NCI-H1436 (cell line): Measurements from ENCODE around the gene CACHD1.

Experiments used
- DNase-seq: peaks from one replicate; lab custom pipeline; 2025; lab: John Stamatoyannopoulos, UW

CACHD1 gene

GRCh38 chr1:64523413-64524337 is 53.7 kb downstream of the CACHD1 start:
- no peak for DNase-seq

DNA sequence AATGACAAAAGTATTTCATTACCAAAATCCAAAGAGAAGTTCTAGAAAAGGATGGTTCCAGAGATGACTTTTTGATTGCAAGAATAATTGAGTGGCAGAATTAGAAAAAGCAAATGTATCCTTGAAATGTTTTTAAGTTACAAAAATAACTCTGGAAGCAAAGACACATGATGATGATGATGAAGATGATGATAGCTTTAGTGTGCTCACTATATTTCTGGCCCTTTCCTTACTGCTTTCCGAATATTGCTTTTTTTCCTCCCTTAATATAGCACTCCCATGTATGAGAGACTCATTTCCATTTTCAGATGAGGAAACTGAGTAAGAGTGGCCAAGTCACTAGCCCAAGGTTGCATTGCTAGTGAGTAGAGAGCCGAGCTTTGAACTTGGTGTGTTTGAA is 54.7 kb downstream of the CACHD1 start:
- no peak for DNase-seq

GRCh38 chr1:64525116-64525686 is 55.3 kb downstream of the CACHD1 start:
- no peak for DNase-seq

DNA sequence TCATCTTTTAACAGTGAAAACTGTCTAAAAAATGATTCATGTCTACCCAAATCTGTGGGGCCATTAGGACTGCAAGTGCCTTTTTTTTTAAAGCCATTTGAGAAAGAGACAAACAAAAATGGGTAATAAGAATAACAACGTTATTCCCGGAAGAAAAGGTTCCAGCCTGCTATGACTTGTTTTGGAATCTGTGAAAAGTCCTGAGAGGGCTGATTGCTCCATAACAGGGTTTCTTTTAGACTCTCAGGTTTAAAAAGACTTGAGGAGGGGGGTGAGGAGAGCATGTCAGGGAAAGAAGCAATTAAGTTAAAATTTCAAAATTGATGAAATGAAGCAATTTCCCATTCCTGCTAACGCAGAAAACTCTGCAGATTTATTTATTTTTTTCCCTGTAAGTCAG is 56.4 kb downstream of the CACHD1 start:
- no peak for DNase-seq

GRCh38 chr1:64527165-64527564 is 57.2 kb downstream of the CACHD1 start:
- no peak for DNase-seq

GRCh38 chr1:64527786-64528185 is 57.9 kb downstream of the CACHD1 start:
- DNase-seq, result no peak

GRCh38 chr1:64530969-64531692 is 61.2 kb downstream of the CACHD1 start:
- DNase-seq, result no peak

GRCh38 chr1:64532646-64533045 is 62.7 kb downstream of the CACHD1 start:
- no peak for DNase-seq

DNA sequence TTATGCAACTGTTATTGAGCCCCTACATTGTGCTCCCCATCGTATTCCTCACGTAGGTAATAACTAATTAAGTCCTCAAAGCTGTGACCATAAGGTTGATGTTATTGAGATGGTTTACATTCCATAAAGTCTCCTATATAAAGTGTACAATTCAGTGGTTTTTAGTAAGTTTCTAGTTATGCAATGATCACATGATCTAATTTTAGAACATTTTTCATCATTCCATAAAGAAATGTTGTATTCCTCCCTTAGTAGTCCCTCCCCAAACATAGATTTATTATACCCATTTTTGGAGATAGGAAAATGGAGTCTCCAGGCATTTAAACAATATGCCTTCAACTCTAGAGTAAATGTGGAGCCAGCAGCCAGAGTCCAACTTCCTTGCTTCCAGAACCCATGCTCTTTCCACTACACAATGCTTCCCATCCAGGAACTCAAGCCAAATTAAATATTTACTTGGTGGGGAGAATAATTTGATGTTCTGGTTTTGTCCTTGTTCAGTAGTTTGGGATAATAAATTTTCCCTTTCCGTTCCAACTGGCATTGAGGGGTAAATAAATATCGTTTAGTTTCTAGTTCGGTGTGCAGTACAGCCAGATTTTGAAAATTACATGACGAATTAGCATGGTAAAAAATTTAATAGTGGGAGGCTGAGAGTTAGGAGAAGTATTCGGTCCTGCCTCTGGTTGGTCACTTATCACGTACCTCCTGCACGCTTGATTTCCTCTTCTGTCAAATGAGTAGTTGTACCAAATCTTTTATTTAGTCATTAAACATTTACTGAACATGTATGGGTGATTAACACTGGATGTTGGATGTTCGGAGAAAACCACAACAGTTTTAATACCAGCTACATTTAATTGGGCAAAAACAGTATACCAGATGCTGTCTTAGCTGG is 66.3 kb downstream of the CACHD1 start:
- DNase-seq, result no peak

DNA sequence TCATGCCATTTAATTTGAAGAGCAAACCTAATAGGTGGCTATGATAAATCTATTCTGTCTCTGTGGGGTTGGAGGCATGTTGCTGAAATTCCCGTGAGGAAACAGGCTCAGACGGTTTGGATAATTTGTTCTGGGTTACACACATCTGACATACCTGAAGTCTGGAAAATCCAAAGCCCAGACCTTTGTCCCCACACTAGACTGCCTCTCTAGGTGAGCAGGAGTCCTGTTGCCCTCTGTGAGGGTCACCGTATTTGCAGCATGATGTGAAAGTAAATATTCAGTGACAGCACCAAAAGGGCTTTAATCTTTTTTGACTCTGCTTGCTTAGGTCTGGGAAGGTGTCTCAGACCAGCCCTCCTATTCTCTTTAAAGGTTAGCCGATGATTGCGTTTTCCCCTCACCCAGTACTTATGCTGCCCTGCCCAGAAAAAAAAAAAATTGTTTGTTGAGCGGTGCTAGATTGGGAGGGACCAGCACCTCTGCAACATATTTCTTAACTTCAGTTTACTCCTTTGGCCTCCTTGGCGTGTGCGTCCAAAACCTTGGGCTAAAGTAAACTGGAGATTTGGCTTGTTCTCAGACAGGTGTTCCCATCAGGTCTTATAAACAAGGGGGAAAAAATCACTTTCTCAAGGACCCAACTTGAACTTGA is 67.0 kb downstream of the CACHD1 start:
- no peak for DNase-seq

GRCh38 chr1:64537942-64538341 is 68.0 kb downstream of the CACHD1 start:
- no peak for DNase-seq

DNA sequence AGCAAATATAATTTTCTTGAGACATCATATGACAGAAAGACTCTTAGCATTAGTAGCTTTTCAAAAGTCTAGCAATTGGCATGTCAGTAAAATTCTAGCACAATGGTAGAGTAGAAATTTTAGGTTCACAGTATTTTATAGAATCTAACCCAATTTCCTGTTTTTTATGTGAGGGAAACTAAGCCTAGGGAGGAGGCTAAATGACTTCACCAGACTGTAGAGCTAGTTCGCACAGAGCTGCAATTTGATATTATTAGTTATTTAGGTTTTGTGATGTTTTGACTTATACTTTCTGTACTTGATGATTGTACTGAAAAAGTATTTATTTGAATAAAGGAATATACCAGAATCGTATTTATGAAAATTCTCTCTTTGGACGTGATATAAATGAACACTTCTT is 68.5 kb downstream of the CACHD1 start:
- DNase-seq, result no peak

DNA sequence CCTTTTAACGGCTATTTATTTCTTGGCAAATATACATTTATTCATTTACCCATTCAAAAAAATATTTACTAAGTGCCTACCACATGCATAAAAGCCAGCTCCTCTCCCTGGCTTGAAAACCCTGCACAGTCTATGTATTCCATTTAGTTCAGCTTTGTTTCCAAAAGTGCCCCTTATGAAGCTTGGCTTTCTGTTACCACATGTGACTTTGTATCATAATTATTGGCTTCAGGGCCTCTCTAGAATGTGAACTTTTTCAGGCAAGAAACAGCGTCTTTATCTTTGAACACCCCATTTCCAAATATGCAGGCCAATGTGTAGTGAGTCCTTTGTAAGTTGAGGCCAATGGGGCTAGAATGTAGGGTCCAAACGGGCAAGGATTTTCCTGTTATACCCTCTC is 69.4 kb downstream of the CACHD1 start:
- DNase-seq, result no peak

DNA sequence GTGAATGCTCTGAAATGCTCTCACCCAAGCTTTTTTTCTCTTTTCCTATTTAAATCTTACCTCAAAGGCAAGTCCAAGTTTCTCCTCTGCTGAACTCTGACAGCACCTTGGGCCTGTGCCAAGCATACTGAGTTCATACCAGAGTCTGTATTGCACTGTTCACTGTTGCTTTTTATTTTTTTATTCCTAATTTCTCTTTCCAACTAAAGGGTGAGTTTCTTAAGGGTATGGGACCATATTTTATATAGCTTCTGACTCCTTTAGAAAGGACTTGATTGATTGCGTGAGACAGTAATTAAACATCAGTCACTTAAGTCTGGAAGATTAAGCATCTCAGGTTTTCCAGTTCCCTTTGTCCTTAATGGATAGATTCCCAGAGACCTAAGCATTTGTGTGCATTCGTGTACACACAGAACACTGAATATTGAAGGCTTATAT is 69.9 kb downstream of the CACHD1 start:
- no peak for DNase-seq

DNA sequence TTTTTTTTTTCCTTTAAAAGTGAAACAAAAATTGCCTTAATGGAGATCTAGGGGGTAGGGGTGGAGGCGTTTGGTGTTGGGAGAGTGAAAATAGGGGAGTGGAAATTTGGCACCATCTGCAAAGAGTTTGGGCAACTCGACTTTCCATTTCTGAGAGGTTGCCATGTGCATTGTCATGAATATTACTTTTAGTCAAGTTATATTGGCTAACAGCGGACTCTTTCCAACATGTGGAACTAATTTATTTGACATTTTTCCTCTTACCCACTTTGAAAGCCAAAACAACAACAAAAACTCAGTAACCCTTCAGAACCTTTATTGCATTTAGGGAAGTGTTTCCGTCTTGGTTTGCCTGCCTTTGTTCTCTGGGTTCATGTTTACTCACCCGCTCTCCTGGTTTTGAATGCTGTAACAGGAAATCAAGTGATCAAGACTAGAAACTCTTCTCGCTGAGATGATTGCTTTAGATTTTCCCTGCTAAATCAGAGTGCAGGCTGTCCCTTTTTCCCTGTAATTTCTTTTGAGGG is 70.4 kb downstream of the CACHD1 start:
- no peak for DNase-seq

- no peak for DNase-seq
Measured at GRCh38 chr1:64542118-64542517, 72.2 kb downstream of the CACHD1 start.

- DNase-seq, result no peak
Measured at GRCh38 chr1:64543831-64544230, 73.9 kb downstream of the CACHD1 start.

GRCh38 chr1:64545118-64545843 is 75.4 kb downstream of the CACHD1 start:
- DNase-seq, result no peak

DNA sequence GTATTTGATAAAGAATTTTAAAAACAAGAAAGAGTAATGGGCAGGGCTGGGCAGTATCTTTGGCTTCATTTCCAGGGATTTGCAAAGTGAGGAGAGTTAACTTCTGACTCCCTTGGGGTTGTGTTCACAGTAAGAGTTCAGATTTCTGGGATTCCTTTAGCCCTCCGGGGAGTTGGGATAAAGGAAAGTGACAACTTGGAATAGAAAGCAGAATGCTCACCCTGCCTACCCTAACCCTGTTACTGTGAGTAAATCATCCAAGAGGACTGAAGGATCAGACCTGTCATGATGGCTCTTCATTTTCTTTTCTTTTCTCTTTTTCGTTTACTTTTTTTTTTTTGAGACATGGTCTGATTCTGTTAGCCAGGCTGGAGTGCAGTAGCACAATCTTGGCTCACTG is 76.1 kb downstream of the CACHD1 start:
- no peak for DNase-seq

DNA sequence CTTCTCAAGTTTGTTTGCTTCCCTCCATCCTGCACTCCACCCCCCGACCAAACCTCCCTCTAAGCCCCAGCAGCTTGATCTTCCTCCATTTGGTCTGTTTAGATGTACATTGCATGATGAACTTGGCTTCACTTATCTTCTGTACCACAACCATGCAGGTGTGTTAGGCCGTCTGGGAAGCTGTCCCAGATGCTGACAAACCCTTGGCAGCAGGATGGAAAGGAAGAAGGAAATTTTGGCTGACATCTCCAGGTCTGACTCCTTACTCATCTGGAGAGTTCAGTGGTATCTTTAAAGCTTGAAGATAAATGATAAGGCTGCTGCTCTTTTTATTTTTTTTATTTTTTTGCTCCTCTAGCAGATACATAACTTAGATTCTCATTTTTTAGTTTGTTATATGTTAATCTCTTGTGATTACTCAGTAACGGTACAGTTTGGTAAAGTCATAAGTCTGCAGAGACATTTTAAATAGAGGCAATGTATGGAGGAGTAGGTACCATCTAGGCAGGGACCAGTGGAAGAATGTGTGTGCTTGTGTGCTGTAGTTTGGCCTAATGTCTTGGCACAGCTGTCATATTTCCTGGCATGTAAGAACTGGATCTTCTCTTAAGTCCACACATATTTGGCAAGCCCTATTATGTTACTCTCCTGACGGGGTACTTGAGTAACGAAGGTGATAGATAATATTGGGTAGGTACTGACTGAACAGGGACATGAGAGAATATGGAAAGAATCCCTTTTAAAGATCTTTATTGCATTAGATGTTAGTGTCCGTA is 79.7 kb downstream of the CACHD1 start:
- DNase-seq, result no peak
